Measurements from ENCODE around the gene LAYN. TPM values are rescaled to one million over a fixed set of nuclear protein-coding genes. Genes with fewer than 3 reads are reported as not detected.

LAYN gene
- total and polyA plus RNA-seq, 2 donors (not counting 3 experiments of a cell fraction or from before 2014, with no cell fraction given): 0.92 to 2.2 TPM

DNA sequence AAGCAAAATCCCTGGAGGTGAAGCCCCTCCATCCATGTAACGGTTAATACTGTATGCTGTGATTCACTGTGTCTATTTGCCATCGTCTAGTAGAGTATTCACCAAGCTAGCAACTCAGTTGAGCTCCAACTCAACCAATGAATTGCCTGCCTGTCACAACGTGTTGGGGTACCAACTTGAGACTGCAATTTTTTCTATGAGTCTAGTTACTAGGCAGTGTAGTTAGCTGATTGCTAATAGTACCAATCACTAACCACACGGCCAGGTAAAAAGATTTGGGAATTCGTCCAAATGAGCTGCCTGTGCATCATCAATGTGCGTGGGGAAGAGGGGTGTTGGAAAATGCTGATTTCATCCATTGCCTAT, 27.3 kb upstream of the LAYN start:
- dilution Hi-C loops (cut with MboI; ENCODE audit: extremely low pct_ligation_motif_present, low sequenced_read_pairs): no loop called here
- Histone ChIP-seq H3K27me3 (ENCODE audit: control insufficient read depth in 2 of 2, insufficient read depth in 2 of 2, low read length in 2 of 2) (peaks cover 23 to 39% of the 10 kb centered on the region in 2 experiments), H3K4me3 (replicated peaks in 1 of 3; ENCODE audit: insufficient read depth in 1 of 3, low read depth in 1 of 3, low read length in 3 of 3) (no peak overlapping the region), H3K36me3 (ENCODE audit: control insufficient read depth in 2 of 2, extremely low read depth in 1 of 2, insufficient read depth in 2 of 2, low read length in 2 of 2) (no peaks in the 10 kb centered on the region), H3K4me2 (ENCODE audit: insufficient read depth, low read length) (peak overlapping the region; percentile 27), H3K9me1 (replicated peaks; ENCODE audit: control insufficient read depth, extremely low read depth, insufficient read depth, low read length) (no peaks in the 10 kb centered on the region), H4K20me1 (replicated peaks; ENCODE audit: control insufficient read depth, extremely low read depth, insufficient read depth, low read length) (no peaks in the 10 kb centered on the region), H3K4me1 (ENCODE audit: control insufficient read depth, extremely low read depth, insufficient read depth, low read length) (peaks cover 4% of the 10 kb centered on the region), H2AFZ (ENCODE audit: low read depth, low read length) (no peak overlapping the region), H3K27ac (ENCODE audit: insufficient read depth, low read depth, low read length) (no peak overlapping the region), H3K79me2 (ENCODE audit: control insufficient read depth, insufficient read depth, low read length) (no peaks in the 10 kb centered on the region), H3K9ac (replicated peaks; ENCODE audit: extremely low read depth, insufficient read depth, low read length) (no peak overlapping the region), H3K9me3 (replicated peaks; ENCODE audit: control insufficient read depth, insufficient read depth, low read length) (no peaks in the 10 kb centered on the region)
- DNase-seq (ENCODE audit: low read depth, low spot score) (peak; percentile 2), FAIRE-seq (no peak)
- ChIA-PET POLR2A (no interaction called here), CTCF (interaction anchor here (0.8 to 1.6 kb wide), 4 partner anchors 27 to 85 kb away, joined by 3 to 5 read pairs (median 4); partner anchors contain the start of gene LAYN)
- TF ChIP-seq EZH2 (IDR thresholded peaks at IDR 0.05; ENCODE audit: borderline replicate concordance, low read depth, low read length, severe bottlenecking): peak; percentile 80
- TF ChIP-seq, protein P1, sequence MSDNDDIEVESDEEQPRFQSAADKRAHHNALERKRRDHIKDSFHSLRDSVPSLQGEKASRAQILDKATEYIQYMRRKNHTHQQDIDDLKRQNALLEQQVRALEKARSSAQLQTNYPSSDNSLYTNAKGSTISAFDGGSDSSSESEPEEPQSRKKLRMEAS (IDR thresholded peaks at IDR 0.05; ENCODE audit: insufficient read depth, insufficient read length): no peak
- intact Hi-C loops (cut with micrococcal nuclease): no loop called here
- BruUV-seq (replicated peaks): no TSS peak

DNA sequence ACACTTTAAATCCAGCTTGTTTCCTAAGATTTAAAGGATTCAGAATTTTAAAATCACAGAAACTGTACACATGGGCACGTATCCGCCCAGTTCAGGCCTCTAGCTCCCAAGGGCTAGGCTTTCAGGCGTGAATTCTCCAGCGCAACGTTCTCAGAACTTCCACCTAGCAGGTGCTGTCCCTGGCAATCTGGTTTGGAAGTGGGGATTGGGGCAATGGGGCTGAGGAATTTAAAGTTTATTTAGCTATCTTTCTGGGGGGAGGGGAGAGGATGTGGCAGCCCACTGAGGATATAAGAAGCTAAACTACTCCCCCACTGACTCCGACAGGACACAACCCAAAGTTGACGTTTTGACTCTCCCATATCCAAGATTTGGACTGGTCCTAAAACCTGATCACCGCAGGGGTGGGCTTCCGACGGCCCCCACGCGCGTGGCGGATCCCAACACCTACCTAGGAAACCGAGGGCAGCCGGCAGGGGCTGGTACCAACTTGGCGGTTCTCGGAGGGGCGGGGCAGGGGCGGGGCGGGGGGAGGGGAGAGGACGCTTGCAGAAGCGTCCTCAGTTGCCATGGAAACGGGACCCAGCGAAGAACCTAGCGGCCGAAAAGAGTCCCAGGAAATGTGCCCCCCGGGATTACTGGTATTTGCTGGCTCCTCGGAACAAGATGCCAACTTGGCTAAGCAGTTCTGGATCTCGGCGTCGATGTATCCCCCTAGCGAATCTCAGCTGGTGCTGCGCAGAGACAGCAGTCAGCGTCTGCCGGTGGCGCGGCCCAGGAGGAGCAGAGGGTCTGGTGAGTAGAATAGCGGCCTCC, 26.1 kb upstream of the LAYN start, which contains the start of gene HOATZ:
HOATZ (plus strand) TSS at position 563 of the 816 bp plus-strand sequence; CDS start at position 570, 7 bp downstream.
- Histone ChIP-seq H3K79me2 (ENCODE audit: control insufficient read depth, insufficient read depth, low read length) (no peaks in the 10 kb centered on the region), H4K20me1 (replicated peaks; ENCODE audit: control insufficient read depth, extremely low read depth, insufficient read depth, low read length) (no peaks in the 10 kb centered on the region), H3K4me2 (ENCODE audit: insufficient read depth, low read length) (no peak within 1 kb of the TSS), H3K27ac (ENCODE audit: insufficient read depth, low read depth, low read length) (no peak within 1 kb of the TSS), H3K9ac (replicated peaks; ENCODE audit: extremely low read depth, insufficient read depth, low read length) (no peak within 1 kb of the TSS), H2AFZ (ENCODE audit: low read depth, low read length) (no peak within 1 kb of the TSS), H3K9me1 (replicated peaks; ENCODE audit: control insufficient read depth, extremely low read depth, insufficient read depth, low read length) (no peaks in the 10 kb centered on the region), H3K9me3 (replicated peaks; ENCODE audit: control insufficient read depth, insufficient read depth, low read length) (no peaks in the 10 kb centered on the region), H3K4me1 (ENCODE audit: control insufficient read depth, extremely low read depth, insufficient read depth, low read length) (peaks cover 4% of the 10 kb centered on the region), H3K36me3 (ENCODE audit: control insufficient read depth in 2 of 2, extremely low read depth in 1 of 2, insufficient read depth in 2 of 2, low read length in 2 of 2) (no peaks in the 10 kb centered on the region), H3K27me3 (ENCODE audit: control insufficient read depth in 2 of 2, insufficient read depth in 2 of 2, low read length in 2 of 2) (peaks cover 21 to 39% of the 10 kb centered on the region in 2 experiments), H3K4me3 (replicated peaks in 1 of 3; ENCODE audit: insufficient read depth in 1 of 3, low read depth in 1 of 3, low read length in 3 of 3) (no peak within 1 kb of the TSS)
- TF ChIP-seq JUN (IDR thresholded peaks at IDR 0.05; ENCODE audit: borderline replicate concordance, insufficient read depth, insufficient read length, low read depth): no peak
- TF ChIP-seq GATA2 (IDR thresholded peaks at IDR 0.05; ENCODE audit: insufficient read depth, insufficient read length, low read depth, low read length): no peak
- TF ChIP-seq, protein P2, sequence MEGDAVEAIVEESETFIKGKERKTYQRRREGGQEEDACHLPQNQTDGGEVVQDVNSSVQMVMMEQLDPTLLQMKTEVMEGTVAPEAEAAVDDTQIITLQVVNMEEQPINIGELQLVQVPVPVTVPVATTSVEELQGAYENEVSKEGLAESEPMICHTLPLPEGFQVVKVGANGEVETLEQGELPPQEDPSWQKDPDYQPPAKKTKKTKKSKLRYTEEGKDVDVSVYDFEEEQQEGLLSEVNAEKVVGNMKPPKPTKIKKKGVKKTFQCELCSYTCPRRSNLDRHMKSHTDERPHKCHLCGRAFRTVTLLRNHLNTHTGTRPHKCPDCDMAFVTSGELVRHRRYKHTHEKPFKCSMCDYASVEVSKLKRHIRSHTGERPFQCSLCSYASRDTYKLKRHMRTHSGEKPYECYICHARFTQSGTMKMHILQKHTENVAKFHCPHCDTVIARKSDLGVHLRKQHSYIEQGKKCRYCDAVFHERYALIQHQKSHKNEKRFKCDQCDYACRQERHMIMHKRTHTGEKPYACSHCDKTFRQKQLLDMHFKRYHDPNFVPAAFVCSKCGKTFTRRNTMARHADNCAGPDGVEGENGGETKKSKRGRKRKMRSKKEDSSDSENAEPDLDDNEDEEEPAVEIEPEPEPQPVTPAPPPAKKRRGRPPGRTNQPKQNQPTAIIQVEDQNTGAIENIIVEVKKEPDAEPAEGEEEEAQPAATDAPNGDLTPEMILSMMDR (IDR thresholded peaks at IDR 0.05; ENCODE audit: extremely low read depth in 1 of 2, insufficient read depth in 1 of 2, low read depth in 1 of 2, low read length in 2 of 2): no peak
- peak; percentile 30 for TF ChIP-seq EZH2 (IDR thresholded peaks at IDR 0.05; ENCODE audit: borderline replicate concordance, low read depth, low read length, severe bottlenecking)
- ChIA-PET POLR2A (no interaction called here), CTCF (interaction anchor here (1.1 to 1.6 kb wide), 2 partner anchors 26 to 35 kb away, joined by 5 read pairs; partner anchors contain the start of gene LAYN)
- FAIRE-seq: no peak
- intact Hi-C loops (cut with micrococcal nuclease) (loop anchor here (2.0 kb wide), 1 partner anchor 26 kb away; the partner anchor contains the start of gene LAYN), dilution Hi-C loops (cut with MboI; ENCODE audit: extremely low pct_ligation_motif_present, low sequenced_read_pairs) (no loop called here)
- DNase-seq (ENCODE audit: low read depth, low spot score): no peak
- no TSS peak for BruUV-seq (replicated peaks)
